NB4 (cell line): Measurements from ENCODE around the gene TECTA.

Experiments used
- MAX ChIP-seq: IDR thresholded peaks from 2 replicates; pipeline ENCODE4 v1.6.1; 2011; ENCODE audit warnings: low read depth, low read length
- MYC ChIP-seq: IDR thresholded peaks from 2 replicates; pipeline ENCODE4 v1.6.1; 2011; ENCODE audit warnings: low read depth, low read length
- POLR2A ChIP-seq: IDR thresholded peaks from 2 replicates; pipeline ENCODE4 v1.6.1; 2011; ENCODE audit warnings: mild to moderate bottlenecking; ENCODE audit not compliant: insufficient read length; ENCODE audit errors: extremely low read depth
- TF ChIP-seq, protein P1 (sequence below): IDR thresholded peaks from one replicate; pipeline ENCODE4 v1.5.1; 2012; ENCODE audit warnings: low read depth, low read length

DNA sequence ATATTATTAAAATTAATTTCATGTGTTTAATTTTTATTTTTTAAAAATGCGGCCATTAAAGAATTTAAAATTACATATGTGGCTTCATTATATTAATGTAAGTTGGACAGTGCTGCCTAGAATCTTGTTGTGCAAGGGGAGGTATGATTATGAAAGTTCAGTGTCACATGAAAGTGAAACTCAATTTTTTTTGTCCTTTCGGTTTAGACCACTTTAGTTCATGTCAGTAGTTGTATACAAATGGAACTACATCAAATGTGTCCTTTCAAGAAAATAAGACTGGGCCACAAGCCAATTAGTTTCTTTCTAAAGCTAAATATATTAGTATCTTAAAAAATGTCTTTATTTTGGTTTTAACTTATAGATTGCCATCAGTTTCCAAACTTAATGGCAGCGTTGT is 41.4 kb upstream of the TECTA start:
- TF ChIP-seq MYC: no peak
- TF ChIP-seq, protein P1, sequence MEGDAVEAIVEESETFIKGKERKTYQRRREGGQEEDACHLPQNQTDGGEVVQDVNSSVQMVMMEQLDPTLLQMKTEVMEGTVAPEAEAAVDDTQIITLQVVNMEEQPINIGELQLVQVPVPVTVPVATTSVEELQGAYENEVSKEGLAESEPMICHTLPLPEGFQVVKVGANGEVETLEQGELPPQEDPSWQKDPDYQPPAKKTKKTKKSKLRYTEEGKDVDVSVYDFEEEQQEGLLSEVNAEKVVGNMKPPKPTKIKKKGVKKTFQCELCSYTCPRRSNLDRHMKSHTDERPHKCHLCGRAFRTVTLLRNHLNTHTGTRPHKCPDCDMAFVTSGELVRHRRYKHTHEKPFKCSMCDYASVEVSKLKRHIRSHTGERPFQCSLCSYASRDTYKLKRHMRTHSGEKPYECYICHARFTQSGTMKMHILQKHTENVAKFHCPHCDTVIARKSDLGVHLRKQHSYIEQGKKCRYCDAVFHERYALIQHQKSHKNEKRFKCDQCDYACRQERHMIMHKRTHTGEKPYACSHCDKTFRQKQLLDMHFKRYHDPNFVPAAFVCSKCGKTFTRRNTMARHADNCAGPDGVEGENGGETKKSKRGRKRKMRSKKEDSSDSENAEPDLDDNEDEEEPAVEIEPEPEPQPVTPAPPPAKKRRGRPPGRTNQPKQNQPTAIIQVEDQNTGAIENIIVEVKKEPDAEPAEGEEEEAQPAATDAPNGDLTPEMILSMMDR: no peak
- no peak for TF ChIP-seq MAX
- TF ChIP-seq POLR2A: no peak
